ENCODE results near the gene NOA1. TPM values are rescaled to one million over a fixed set of nuclear protein-coding genes. Genes with fewer than 3 reads are reported as not detected.

Gene NOA1
- total RNA-seq (10 to 100 TPM in 8 of 9 donors, 1 to 10 TPM in 1; 9.1 to 30.0 (median 22.1) TPM), polyA plus RNA-seq (1 to 10 TPM; 3.5 to 8.7 (median 5.2) TPM)
- long read RNA-seq, donor 1, transcript NOA1-201 (7 exons, 3,415 nt): major isoform, 10 of 10 reads
- long read RNA-seq, donor 1, partial matches to known transcripts: 0 of 10 reads
- long read RNA-seq, donor 1, other reads (novel, unspliced or antisense): 0 of 10 reads
- long read RNA-seq, donor 2, partial matches to known transcripts: 0 of 4 reads
- long read RNA-seq, donor 2, other reads (novel, unspliced or antisense): 0 of 4 reads
- long read RNA-seq, donor 3, partial matches to known transcripts: 0 of 2 reads
- long read RNA-seq, donor 3, other reads (novel, unspliced or antisense): 0 of 2 reads
- long read RNA-seq, donor 4, transcript NOA1-201 (7 exons, 3,415 nt): major isoform, 27 of 30 reads
- long read RNA-seq, donor 4, partial matches to known transcripts: 3 of 30 reads
- long read RNA-seq, donor 4, other reads (novel, unspliced or antisense): 0 of 30 reads
- long read RNA-seq, donor 5, transcript NOA1-201 (7 exons, 3,415 nt): major isoform, 71 of 78 reads
- long read RNA-seq, donor 5, partial matches to known transcripts: 4 of 78 reads
- long read RNA-seq, donor 5, other reads (novel, unspliced or antisense): 3 of 78 reads
- long read RNA-seq, donor 6, transcript NOA1-201 (7 exons, 3,415 nt): major isoform, 17 of 21 reads
- long read RNA-seq, donor 6, partial matches to known transcripts: 0 of 21 reads
- long read RNA-seq, donor 6, other reads (novel, unspliced or antisense): 4 of 21 reads
- long read RNA-seq, donor 7, partial matches to known transcripts: 0 of 2 reads
- long read RNA-seq, donor 7, other reads (novel, unspliced or antisense): 0 of 2 reads
- long read RNA-seq, donor 8, transcript NOA1-201 (7 exons, 3,415 nt): major isoform, 10 of 10 reads
- long read RNA-seq, donor 8, partial matches to known transcripts: 0 of 10 reads
- long read RNA-seq, donor 8, other reads (novel, unspliced or antisense): 0 of 10 reads
- long read RNA-seq, donor 9, transcript NOA1-201 (7 exons, 3,415 nt): major isoform, 9 of 167 reads
- long read RNA-seq, donor 9, partial matches to known transcripts: 148 of 167 reads
- long read RNA-seq, donor 9, other reads (novel, unspliced or antisense): 10 of 167 reads
- long read RNA-seq, donor 10, transcript NOA1-201 (7 exons, 3,415 nt): major isoform, 11 of 11 reads
- long read RNA-seq, donor 10, partial matches to known transcripts: 0 of 11 reads
- long read RNA-seq, donor 10, other reads (novel, unspliced or antisense): 0 of 11 reads

GRCh38 chr4:56977321-56978012 is at the start of gene NOA1:
Gene NOA1, minus strand, starts transcription at chr4:56977606. Its CDS starts 21 bp downstream, at chr4:56977585.
- Histone ChIP-seq H3K36me3 (replicated peaks in 1 of 2) (peaks cover 0 to 13% of the 10 kb centered on the region in 2 donors), H3K4me1 (replicated peaks in 1 of 2) (peaks cover 29 to 47% of the 10 kb centered on the region in 2 donors), H3K27ac (peak within 1 kb of the TSS; percentile 75 to 96 (median 88)), H3K27me3 (no peaks in the 10 kb centered on the region), H3K4me3 (peak within 1 kb of the TSS; percentile 44 to 88 (median 67)), H3K9me3 (replicated peaks in 1 of 3) (no peaks in the 10 kb centered on the region)
- intact Hi-C loops (cut with DNase I): loop anchor here (5.0 kb wide), 3 partner anchors 55 to 70 kb away; partner anchors contain the start of gene REST (in 1 of the 2)
- peak; percentile 97 to 100 (median 99) for DNase-seq
- 0 to 8% (median 1%) methylated on average over 17 to 51 of the region's 51 CpGs for WGBS, 4 donors
- TF ChIP-seq POLR2A (IDR thresholded peaks at IDR 0.05) (peak; percentile 46 to 89), CTCF (IDR thresholded peaks at IDR 0.05) (no peak)

- Histone ChIP-seq H3K36me3 (replicated peaks in 1 of 2) (peaks cover 3 to 76% of the 10 kb centered on the region in 2 donors), H3K4me1 (replicated peaks in 1 of 2) (peaks cover 0 to 19% of the 10 kb centered on the region in 2 donors), H3K4me3 (no peak overlapping the region), H3K27me3 (no peaks in the 10 kb centered on the region), H3K9me3 (replicated peaks in 1 of 3) (no peaks in the 10 kb centered on the region), H3K27ac (no peak overlapping the region)
- intact Hi-C loops (cut with DNase I): no loop called here
- no peak for TF ChIP-seq POLR2A (IDR thresholded peaks at IDR 0.05)
- no peak for TF ChIP-seq CTCF (IDR thresholded peaks at IDR 0.05)
- WGBS, 4 donors: 85 to 96% (median 91%) methylated on average over 4 of the region's 4 CpGs
- DNase-seq: no peak
Observed at GRCh38 chr4:57023104-57023503, 45.7 kb upstream of the NOA1 start.

GRCh38 chr4:57020467-57021101 is 43.2 kb upstream of the NOA1 start:
- no peaks in the 10 kb centered on the region for H3K9me3 ChIP-seq (replicated peaks in 1 of 3)
- H3K27ac ChIP-seq: peak overlapping the region in 2 of 5 donors; percentile 15 to 18
- intact Hi-C loops (cut with DNase I): no loop called here
- peaks cover 0 to 19% of the 10 kb centered on the region in 2 donors for H3K4me1 ChIP-seq (replicated peaks in 1 of 2)
- peaks cover 3 to 76% of the 10 kb centered on the region in 2 donors for H3K36me3 ChIP-seq (replicated peaks in 1 of 2)
- WGBS, 4 donors: 87 to 97% (median 96%) methylated on average over 5 of the region's 5 CpGs
- DNase-seq: no peak
- H3K27me3 ChIP-seq: no peaks in the 10 kb centered on the region
- H3K4me3 ChIP-seq: no peak overlapping the region
- TF ChIP-seq POLR2A (IDR thresholded peaks at IDR 0.05) (no peak), CTCF (IDR thresholded peaks at IDR 0.05) (no peak)
